Measurements from ENCODE around the gene TAF4.

DNA sequence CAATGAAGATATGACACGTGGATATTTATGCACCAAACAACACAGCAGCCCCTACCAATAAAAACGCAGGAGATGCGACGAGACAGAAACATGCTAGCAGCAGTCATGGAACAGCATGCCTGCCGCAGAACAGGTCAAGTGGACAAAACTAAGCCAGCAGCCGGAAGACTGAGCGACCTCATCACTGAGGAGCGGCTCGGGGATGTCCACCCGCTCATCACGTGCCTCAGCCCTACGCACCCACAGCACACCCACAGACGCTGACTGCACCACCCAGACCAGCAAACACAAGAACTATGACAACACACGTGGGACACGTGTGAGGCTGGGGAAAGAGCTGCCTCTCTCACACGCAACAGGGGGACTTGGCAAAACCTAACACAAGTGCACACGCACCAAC lies 81.7 kb downstream of the TAF4 start:
- TF ChIP-seq CTCF (IDR thresholded peaks at IDR 0.05): no peak
- no peak for TF ChIP-seq POLR2AphosphoS5 (IDR thresholded peaks at IDR 0.05)
